Tibial nerve (tissue), 4 donors: Measurements from ENCODE around the gene SAMD10. TPM values are rescaled to one million over a fixed set of nuclear protein-coding genes. Genes with fewer than 3 reads are reported as not detected.
"Not testable (repeated sequence)": the region's sequence is repeated elsewhere in the genome, so short reads cannot be mapped to it uniquely, and the experiment has no call there.

Experiments used
- DNase-seq, 2 donors: peaks; one replicate each; pipeline ENCODE4 v3.0.0-alpha.2; 2019; ENCODE audit warnings: low spot score in 2 of 2
- H3K27ac ChIP-seq, 4 donors: fragments of 200-600 bp; sonication (generic) in 3 of 4; one replicate each; pipeline ENCODE4 v1.5.1; 2017 to 2019; ENCODE audit warnings: mild to moderate bottlenecking in 1 of 4
- H3K27me3 ChIP-seq, 2 donors: fragments of 200-600 bp; sonication (generic) in 1 of 2; one replicate each; pipeline versions ENCODE4 v1.5.1 to v1.6.0; 2017 to 2019
- H3K36me3 ChIP-seq, 3 donors: fragments of 200-600 bp; sonication (generic); one replicate each; pipeline ENCODE4 v1.5.1; 2018 to 2019
- H3K4me1 ChIP-seq, 4 donors: fragments of 200-600 bp; sonication (generic) in 3 of 4; one replicate each; pipeline ENCODE4 v1.5.1; 2017 to 2019
- H3K4me3 ChIP-seq, 4 donors: fragments of 200-600 bp; sonication (generic) in 3 of 4; one replicate each; pipeline ENCODE4 v1.5.1; 2017 to 2019; ENCODE audit warnings: mild to moderate bottlenecking in 1 of 4, moderate library complexity in 1 of 4
- H3K9me3 ChIP-seq, 4 donors: fragments of 200-600 bp; sonication (generic) in 3 of 4; one replicate each; pipeline ENCODE4 v1.5.1; 2017 to 2019
- CTCF ChIP-seq, 5 experiments: fragments of 200-600 bp in 3 of 5; fragments of 450-650 bp in 2 of 5; sonication (generic) in 3 of 5; IDR thresholded peaks; one replicate each; pipeline ENCODE4 v1.5.1; 2016 to 2019; ENCODE audit warnings: antibody characterized with exemption in 5 of 5, mild to moderate bottlenecking in 3 of 5, moderate library complexity in 2 of 5
- EP300 ChIP-seq, 2 donors: sonication (generic); formaldehyde crosslinking; IDR thresholded peaks; one replicate each; pipeline ENCODE4 v1.6.1; 2017; ENCODE audit warnings: antibody characterized with exemption in 2 of 2, mild to moderate bottlenecking in 1 of 2
- POLR2A ChIP-seq, 2 donors: fragments of 450-650 bp; IDR thresholded peaks; one replicate each; pipeline ENCODE4 v1.6.1; 2017; ENCODE audit warnings: antibody characterized with exemption in 2 of 2, mild to moderate bottlenecking in 2 of 2, moderate library complexity in 2 of 2
- WGBS, 2 donors: methylation state at CpG; one replicate each; pipeline ENCODE4 v1.1.5; 2018; 5-methylcytosine and 5-hydroxymethylcytosine counted together
- total RNA-seq, 4 donors: library from RNA; depleted of rRNA; stranded (reverse); fragments of >200 nt; gene quantifications; one replicate each; pipeline ENCODE4 v1.1.0, GENCODE V29; 2016

SAMD10 gene
- total RNA-seq, 4 donors from 2014 or later = 1.3 to 5.1 (median 2.8) TPM

- Histone ChIP-seq H3K9me3 (no peaks in the 10 kb centered on the region), H3K36me3 (no peaks in the 10 kb centered on the region), H3K4me3 (peak overlapping the region in 2 of 4 donors; percentile 24 to 43), H3K4me1 (peaks cover 0 to 38% (median 15%) of the 10 kb centered on the region in 4 donors), H3K27ac (peak overlapping the region in 2 of 4 donors; percentile 13 to 66), H3K27me3 (peaks cover 0 to 8% of the 10 kb centered on the region in 2 donors)
- TF ChIP-seq CTCF (IDR thresholded peaks at IDR 0.05) = peak; percentile 95 to 99 (median 97)
- TF ChIP-seq POLR2A (IDR thresholded peaks at IDR 0.05) = no peak
- TF ChIP-seq EP300 (IDR thresholded peaks at IDR 0.05) = peak in 1 of 2 donors; percentile 24
- WGBS, 2 donors = 12 to 13% methylated on average over 33 to 37 of the region's 37 CpGs
- DNase-seq = peak; percentile 74 to 78
These were observed 5.6 kb downstream of the SAMD10 start for GRCh38 chr20:63973636-63974401.

GRCh38 chr20:63973160-63973479, 6.3 kb downstream of the SAMD10 start:
- no peak for TF ChIP-seq EP300 (IDR thresholded peaks at IDR 0.05)
- TF ChIP-seq POLR2A (IDR thresholded peaks at IDR 0.05) = no peak
- TF ChIP-seq CTCF (IDR thresholded peaks at IDR 0.05) = no peak
- peak overlapping the region in 1 of 4 donors; percentile 66 for H3K27ac ChIP-seq
- no peaks in the 10 kb centered on the region for H3K9me3 ChIP-seq
- H3K36me3 ChIP-seq = peaks cover 0 to 3% (median 0%) of the 10 kb centered on the region in 3 donors
- no peak overlapping the region for H3K4me3 ChIP-seq
- WGBS, 2 donors = 80 to 92% methylated on average over 3 of the region's 3 CpGs
- H3K4me1 ChIP-seq = peaks cover 0 to 40% (median 12%) of the 10 kb centered on the region in 4 donors
- peaks cover 0 to 1% of the 10 kb centered on the region in 2 donors for H3K27me3 ChIP-seq
- no peak for DNase-seq

DNA sequence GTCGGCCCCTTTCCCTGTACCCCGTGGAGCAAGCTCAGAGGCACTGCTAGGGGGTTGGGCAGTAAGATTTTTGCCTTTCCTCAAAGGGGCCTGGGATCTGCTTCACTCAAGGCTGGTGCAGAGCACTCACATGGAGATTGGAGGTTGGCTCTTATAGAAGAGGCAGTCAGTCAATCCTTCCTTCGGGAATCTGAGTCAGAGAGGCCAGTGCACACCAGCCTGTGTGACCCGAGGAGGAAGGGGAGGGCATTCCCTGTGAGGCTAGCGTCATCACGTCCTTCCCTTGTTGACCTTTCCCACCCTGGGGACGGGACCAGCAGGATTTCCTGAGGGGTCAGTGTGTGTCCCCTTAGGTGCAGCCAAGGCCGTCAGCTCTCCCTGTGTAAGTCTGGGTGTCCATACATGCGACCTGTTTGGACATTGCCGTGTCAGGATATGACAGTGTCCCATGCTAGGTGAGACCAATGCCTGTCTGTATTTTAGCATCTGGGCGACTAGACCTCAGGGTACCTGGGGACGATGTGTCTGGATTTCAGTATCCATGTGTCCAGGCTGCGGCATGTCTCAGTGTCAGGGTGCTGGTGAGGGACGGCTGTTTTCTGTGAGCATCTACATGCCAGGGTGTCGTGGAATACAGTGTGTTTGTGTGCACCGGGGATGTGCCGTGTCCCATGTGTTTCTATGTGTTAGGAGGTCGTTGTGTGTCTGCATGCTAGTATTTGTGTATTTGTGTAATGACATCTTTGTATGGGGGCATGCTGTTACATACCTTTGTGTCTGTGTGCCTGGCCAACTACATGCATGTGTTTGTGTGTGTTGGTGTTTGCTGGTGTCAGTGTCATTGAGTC, 6.9 kb downstream of the SAMD10 start:
- H3K27ac ChIP-seq = no peak overlapping the region
- peaks cover 0 to 41% (median 12%) of the 10 kb centered on the region in 4 donors for H3K4me1 ChIP-seq
- no peak for DNase-seq
- peaks cover 0 to 9% (median 0%) of the 10 kb centered on the region in 3 donors for H3K36me3 ChIP-seq
- no peaks in the 10 kb centered on the region for H3K27me3 ChIP-seq
- 70 to 78% methylated on average over 18 of the region's 18 CpGs for WGBS, 2 donors
- TF ChIP-seq POLR2A (IDR thresholded peaks at IDR 0.05) = no peak
- no peak for TF ChIP-seq EP300 (IDR thresholded peaks at IDR 0.05)
- no peak for TF ChIP-seq CTCF (IDR thresholded peaks at IDR 0.05)
- H3K4me3 ChIP-seq = no peak overlapping the region
- H3K9me3 ChIP-seq = no peaks in the 10 kb centered on the region

GRCh38 chr20:63971960-63972311, 7.5 kb downstream of the SAMD10 start:
- not testable (repeated sequence) for H3K27ac ChIP-seq, H3K9me3 ChIP-seq, H3K4me3 ChIP-seq, H3K27me3 ChIP-seq, DNase-seq
- 65 to 71% methylated on average over 10 of the region's 10 CpGs for WGBS, 2 donors
- H3K36me3 ChIP-seq = peaks cover 0 to 15% (median 0%) of the 10 kb centered on the region in 3 donors
- peaks cover 0 to 41% (median 12%) of the 10 kb centered on the region in 4 donors for H3K4me1 ChIP-seq

DNA sequence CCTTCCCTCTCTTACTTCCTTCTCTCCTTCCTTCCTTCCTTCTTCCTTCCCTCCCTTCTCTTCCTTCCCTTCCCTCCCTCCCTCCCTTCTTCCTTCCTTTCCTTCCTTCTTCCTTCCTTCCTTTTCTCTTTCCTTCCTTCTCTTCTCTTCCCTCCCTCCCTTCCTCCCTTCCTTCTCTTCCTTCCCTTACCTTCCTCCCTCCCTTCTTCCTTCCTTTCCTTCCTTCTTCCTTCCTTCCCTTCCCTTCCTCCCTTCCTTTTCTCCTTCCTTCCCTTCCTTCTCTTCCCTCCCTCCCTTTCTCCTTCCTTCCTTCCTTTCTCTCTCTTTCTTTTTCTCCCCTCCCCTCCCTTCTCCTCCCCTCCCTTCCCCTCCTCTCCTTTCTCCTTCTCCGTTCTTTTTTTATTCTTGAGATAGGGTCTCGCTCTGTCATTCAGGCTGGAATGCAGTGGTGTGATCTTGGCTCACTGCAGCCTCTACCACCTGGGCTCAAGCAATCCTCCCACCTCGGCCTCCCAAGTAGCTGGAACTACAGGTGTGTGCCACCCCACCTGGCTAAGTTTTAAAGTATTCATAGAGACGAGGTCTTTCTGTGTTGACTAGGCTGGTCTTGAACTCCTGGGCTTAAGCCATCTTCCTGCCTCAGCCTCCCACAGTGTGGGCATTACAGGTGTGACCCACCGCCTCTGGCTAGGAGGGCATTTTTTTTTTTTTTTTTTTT, 8.6 kb downstream of the SAMD10 start:
- Histone ChIP-seq H3K4me1 (peaks cover 0 to 41% (median 12%) of the 10 kb centered on the region in 4 donors), H3K36me3 (peaks cover 0 to 25% (median 0%) of the 10 kb centered on the region in 3 donors), H3K9me3 (no peaks in the 10 kb centered on the region), H3K27ac (peak overlapping the region in 1 of 4 donors; percentile 53), H3K27me3 (no peaks in the 10 kb centered on the region), H3K4me3 (no peak overlapping the region)
- TF ChIP-seq CTCF (IDR thresholded peaks at IDR 0.05) = no peak
- TF ChIP-seq POLR2A (IDR thresholded peaks at IDR 0.05) = no peak
- no peak for TF ChIP-seq EP300 (IDR thresholded peaks at IDR 0.05)
- no peak for DNase-seq
- 89 to 91% methylated on average over 5 of the region's 5 CpGs for WGBS, 2 donors
